NCI-H460 (cell line): ENCODE data around the gene PAFAH1B1. TPM values are rescaled to one million over a fixed set of nuclear protein-coding genes. Genes with fewer than 3 reads are reported as not detected.
"Not testable (repeated sequence)": the region's sequence is repeated elsewhere in the genome, so short reads cannot be mapped to it uniquely, and the experiment has no call there.

ENCODE experiments used
- DNase-seq: peaks from one replicate; pipeline ENCODE4 v3.0.0-alpha.2; 2016; ENCODE audit warnings: low read depth; ENCODE audit errors: extremely low read depth
- polyA plus RNA-seq: library from polyadenylated mRNA; depleted of rRNA; stranded (reverse); fragments of >200 nt; gene quantifications from 2 replicates; pipeline ENCODE4 v1.2.3, GENCODE V29; 2014; cell fraction: nucleus; rRNA removed
- total RNA-seq: library from RNA; depleted of rRNA; stranded (reverse); fragments of >200 nt; shearing (Covaris generic); gene quantifications from 2 replicates; pipeline ENCODE4 v1.2.3, GENCODE V29; 2014; rRNA removed

PAFAH1B1 gene
- total RNA-seq: 76.7 and 88.3 TPM in 2 replicates
- 36.2 and 38.2 TPM in 2 replicates for polyA plus RNA-seq

- DNase-seq: peak; percentile 92
Measured at GRCh38 chr17:2592971-2593820, at the start of gene PAFAH1B1. TSS of gene PAFAH1B1 (plus strand) at chr17:2593654. CDS start at chr17:2638289, 44,635 bp downstream.

- no peak for DNase-seq
Measured at GRCh38 chr17:2545393-2545792, 48.1 kb upstream of the PAFAH1B1 start.

DNA sequence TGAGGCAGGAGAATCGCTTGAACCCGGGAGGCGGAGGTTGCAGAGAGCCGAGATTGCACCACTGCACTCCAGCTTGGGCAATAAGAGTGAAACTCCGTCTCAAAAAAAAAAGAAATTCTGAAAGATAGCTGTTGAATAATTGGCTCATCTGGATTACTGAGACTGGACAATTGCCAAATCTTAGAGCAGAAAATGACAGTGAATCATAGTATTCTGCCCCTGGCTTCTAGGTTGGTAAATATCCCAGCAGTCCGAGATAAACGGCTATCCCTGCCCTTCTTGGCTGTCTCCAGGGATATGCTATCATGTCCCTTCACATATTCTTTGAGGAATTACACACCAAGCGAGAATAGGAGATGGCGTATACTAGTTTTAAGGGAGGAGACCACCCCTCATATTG is 46.3 kb upstream of the PAFAH1B1 start:
- DNase-seq: no peak

GRCh38 chr17:2548026-2548425 is 45.4 kb upstream of the PAFAH1B1 start:
- not testable (repeated sequence) for DNase-seq

DNA sequence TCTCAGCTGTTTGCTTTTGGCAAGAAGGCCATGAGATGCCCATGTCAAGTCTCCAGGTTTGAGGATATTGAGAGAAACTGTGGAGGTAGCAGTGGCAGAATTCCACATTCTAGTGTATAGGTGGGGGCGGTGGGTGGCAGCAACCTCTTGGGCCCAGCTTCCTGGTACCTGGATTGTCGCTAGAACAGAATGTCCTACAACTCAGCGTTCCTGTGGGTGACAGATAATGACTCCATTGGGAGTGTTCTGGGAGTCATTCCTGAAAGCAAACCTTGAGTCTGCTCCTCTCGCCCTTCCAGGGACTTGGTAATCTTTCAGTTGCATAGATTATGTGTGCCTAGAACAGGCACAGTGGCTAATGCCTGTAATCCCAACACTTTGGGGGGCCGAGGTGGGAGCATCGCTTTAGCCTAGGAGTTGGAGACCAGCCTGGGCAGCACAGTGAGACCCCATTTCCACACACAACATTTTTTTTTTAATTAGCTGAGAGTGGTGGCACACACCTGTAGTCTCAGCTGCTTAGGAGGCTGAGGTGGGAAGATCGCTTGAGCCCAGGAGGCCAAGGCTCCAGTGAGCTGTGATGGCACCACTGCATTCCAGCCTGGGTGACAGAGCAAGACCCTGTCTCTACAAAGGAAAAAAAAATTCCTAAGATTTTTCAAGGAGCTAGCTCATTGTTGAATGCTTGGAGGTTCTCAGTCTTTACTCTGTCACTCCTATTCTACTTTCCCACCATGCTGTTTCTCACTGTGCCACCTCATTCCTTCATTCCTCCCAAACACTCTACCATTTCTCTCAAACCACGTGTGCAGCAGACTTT is 43.9 kb upstream of the PAFAH1B1 start:
- DNase-seq: no peak

DNA sequence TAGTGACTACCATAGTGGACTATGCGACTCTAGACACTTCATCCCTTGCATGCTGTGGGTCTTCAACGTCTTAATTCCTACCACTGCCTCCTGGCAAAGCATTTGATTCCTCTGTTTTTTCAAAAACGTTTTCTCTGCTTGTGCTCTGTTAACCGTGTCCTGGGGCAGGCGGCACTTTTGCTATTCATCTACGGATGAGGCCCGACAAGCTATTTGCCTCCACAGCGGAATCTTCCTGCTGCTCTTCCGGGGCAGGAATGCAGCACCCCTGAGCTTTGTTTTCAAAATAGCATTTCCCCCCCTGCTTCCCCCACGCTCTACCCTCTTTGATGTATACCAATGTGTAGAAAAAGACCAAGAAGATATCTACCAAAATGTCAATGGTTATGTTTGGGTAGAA is 42.0 kb upstream of the PAFAH1B1 start:
- DNase-seq: no peak

DNA sequence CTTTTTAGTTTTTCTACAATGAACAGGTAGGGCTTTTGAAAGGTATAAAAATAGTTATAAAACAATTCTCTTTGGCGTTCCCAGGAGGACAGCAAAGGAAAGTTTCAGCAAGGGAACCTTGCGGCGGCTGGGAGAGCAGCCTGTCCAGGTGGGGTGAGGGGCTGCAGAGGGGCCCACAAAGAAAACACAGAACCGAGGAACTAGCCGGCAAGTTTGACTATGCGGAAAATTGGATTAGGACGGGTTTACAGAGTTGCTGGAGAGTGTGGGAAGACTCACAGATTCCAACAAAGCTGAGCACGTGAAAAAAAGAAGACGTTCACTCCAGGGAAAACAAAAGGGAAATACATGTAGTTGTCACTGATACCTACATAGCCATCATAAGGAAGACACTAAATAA is 41.5 kb upstream of the PAFAH1B1 start:
- no peak for DNase-seq

DNA sequence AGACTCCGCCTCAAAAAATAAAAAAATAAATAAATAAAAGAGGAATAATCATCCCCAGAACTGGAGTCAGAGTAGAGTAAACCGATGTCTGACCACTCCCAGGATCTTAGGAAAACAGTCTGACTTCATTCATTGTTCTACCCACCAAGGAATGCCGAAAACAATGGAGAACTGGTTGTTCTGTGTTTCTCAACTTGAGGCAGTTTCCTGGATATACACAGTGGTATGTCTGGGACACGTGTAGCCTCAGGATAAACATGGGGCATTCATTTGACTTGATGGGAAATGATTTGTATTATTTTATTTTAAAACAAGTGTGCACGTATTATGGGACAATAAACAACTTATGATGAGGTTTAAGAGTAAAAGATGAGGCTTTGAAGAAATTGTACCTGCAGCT is 32.8 kb upstream of the PAFAH1B1 start:
- DNase-seq: no peak

DNA sequence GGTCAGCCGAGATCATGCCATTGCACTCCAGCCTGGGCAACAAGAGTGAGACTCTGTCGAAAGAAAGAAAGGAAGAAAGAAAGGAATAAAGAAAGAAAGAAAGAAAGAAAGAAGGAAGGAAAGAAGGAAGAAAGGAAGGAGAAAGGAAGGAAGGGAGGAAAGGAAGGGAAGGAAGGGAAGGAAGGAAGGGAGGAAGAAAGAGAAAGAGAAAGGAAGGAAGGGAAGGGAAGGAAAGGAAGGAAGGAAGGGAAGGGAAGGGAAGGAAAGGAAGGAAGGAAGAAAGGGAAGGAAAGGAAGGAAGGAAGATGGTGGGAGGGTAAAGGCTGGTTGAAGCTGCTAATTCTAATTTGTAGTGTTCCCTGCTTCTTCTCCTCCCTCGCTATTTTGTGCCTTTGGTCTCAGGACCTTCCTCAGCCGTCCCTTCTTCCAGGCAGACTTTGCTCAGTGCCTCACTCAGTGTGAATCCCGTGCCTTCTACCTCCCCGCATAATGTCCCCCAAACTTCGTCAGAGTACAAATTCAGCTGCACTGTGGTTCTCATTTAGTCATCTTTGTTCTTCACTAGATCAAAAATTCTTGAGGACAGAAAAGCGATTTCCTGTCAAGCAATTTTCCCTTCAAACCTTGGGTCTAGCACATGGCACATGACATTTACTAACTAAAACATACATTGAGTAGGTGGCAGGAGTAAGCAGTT is 31.1 kb upstream of the PAFAH1B1 start:
- no peak for DNase-seq

GRCh38 chr17:2563061-2563460 is 30.4 kb upstream of the PAFAH1B1 start:
- no peak for DNase-seq

GRCh38 chr17:2563543-2563942 is 29.9 kb upstream of the PAFAH1B1 start:
- DNase-seq: no peak

DNA sequence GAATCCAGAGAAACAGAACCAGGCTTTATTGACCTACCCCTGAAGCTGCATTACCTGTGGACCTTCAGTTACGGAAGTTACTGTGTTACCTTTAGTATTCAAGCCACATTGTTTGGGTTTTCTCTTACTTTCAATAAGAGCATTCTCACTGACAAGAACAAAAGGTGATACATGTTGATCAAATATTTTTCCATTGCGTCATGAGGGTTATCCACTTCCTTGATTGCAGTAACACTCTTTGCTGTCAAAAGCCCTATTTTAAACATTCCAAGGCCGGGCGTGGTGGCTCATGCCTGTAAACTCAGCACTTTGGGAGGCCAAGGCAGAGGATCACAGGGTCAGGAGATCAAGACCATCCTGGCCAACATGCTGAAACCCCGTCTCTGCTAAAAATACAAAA is 28.6 kb upstream of the PAFAH1B1 start:
- DNase-seq: peak; percentile 6

- no peak for DNase-seq
Measured at GRCh38 chr17:2566056-2566455, 27.4 kb upstream of the PAFAH1B1 start.

GRCh38 chr17:2571523-2572303 is 21.7 kb upstream of the PAFAH1B1 start:
- DNase-seq: no peak

GRCh38 chr17:2572304-2572609 is 21.2 kb upstream of the PAFAH1B1 start:
- DNase-seq: not testable (repeated sequence)

GRCh38 chr17:2580151-2580550 is 13.3 kb upstream of the PAFAH1B1 start:
- no peak for DNase-seq

DNA sequence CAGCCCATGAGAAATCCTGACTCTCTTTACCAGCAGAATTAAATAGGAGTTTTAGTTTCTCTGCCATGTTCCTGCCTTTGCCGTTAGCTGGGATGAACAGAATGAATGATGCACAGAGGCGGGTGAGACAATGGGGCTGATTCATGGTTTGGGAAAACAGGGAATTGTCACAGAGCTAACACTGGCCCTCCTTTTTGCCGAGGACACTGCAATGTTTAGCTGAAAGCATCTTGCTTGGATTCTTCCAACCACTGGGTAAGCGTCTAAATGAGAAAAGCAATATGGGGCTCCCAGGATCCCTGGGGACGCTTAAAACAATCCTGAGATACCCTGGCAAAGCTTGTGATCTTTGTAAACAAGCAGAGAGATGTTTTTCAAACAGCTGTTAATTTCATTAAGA is 12.8 kb upstream of the PAFAH1B1 start:
- no peak for DNase-seq

- no peak for DNase-seq
Measured at GRCh38 chr17:2582493-2582892, 11.0 kb upstream of the PAFAH1B1 start.

DNA sequence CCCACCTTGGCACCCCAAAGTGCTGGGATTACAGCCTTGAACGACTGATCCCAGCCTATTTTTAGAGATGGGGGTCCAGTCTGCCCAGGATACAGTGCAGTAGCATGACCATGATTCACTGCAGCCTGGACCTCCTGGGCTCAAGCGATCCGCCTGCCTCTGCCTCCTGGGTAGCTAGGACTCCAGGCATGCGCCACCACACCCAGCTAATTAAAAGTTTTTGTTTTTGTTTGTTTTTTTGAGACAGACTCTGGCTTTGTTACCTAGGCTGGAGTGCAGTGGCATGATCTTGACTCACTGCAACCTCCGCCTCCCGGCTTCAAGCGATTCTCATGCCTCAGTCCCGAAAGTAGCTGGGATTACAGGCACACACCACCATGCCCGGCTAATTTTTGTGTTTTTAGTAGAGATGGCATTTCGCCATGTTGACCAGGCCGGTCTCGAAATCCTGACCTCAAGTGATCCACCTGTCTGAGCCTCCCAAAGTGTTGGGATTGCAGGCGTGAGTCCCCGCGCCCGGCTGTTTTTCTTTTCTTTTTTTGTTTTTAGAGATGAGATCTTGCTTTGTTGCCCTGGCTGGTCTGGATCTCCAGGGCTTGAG is 2.3 kb upstream of the PAFAH1B1 start:
- DNase-seq: no peak
